Stimulated activated CD8-positive, alpha-beta memory T cell treated with anti-CD3 and anti-CD28 coated beads, Interleukin-4, amount 100 ng/mL, for 24 hours (primary cell): ENCODE data around the gene INPP5K.

ENCODE experiments used
- DNase-seq: peaks from one replicate; pipeline ENCODE4 v3.0.0-alpha.2; 2020; ENCODE audit warnings: low read depth

Gene INPP5K

DNA sequence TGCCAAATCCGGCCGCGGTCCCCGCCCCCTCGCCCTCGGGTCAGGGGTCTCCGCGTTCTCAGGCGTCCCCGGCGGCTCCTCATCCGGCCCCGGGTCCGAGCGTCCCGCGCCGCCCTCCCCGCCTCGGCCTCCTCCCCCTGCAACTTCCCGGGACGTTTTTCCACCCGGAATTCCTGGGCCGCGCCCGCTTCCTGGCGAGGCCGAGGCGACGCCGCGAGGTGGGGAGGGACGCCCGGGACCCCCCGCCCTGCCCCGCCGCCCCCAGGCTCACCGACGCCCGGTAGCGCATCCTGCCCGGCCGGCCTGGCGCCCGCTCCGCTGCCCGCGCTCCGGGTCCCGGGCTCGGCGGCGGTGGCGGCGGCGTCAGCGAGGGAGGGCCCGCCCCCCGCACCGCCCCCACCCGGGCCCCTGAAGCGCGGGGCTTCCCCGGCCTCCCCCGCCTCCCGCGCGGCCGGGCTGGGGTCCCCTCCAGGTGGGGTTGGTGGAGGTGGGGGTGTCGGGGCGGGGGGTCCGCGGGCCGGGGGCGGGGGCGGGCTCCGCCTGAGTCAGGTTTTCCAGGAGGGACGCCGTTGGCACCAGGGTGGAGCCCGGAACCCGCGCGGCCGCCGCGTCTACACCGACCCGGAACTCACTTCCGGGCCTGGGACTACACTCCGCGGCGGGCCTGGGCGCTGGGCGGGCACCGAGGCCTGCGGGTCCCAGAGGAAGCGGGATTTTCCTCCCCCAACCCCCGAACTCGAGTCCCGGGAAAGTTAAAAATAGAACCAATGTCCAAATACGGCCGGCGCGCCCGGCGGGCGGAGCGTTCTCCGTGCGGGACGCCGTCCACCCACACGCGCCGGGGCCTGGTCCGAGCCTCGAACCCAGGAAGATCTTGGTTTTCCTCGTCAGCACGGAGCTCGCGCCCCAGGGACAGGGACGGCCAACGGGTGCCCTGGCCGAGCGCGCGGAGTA is 30.7 kb downstream of the INPP5K start:
- DNase-seq: no peak

DNA sequence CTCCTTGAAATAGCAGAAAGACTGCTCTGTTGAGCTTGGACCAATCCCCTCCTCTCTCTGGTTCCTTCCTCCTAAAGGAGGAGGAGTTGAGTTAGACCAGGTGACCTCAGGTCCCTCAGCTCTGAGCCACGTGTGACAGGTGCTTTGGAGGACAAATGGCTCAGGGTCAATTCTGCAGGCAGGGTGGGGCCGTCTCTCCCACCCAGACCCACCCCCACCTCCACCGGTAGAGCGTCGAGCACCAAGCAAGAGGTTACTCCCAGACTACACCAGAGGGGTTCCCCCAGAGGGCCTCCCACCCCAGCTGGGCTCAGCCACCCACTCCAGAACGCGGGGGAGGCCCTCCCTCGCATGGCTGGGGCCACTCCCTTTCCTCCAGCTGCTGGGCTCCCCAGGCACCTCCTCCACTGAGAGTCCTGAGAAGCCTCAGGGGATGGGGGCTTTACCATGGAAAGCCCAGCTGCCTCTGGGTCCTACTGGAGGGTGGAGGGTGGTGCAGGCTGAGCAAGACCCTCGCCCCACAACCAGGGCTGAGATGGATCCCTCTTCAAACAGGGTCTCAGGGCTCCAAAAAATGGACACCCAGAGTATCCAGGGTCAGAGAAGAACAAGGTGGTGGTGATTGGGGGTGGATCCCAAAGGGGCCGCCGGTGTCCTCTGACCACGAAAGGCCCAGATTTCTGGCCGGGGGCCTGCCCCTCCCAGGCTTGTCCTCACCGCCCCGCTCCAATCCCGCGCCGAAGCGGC is 31.6 kb downstream of the INPP5K start:
- no peak for DNase-seq

- no peak for DNase-seq
These were observed 32.3 kb downstream of the INPP5K start for GRCh38 chr17:1484060-1484535.

GRCh38 chr17:1482680-1483079 is 33.7 kb downstream of the INPP5K start:
- no peak for DNase-seq

GRCh38 chr17:1481736-1482135 is 34.7 kb downstream of the INPP5K start:
- DNase-seq: no peak

DNA sequence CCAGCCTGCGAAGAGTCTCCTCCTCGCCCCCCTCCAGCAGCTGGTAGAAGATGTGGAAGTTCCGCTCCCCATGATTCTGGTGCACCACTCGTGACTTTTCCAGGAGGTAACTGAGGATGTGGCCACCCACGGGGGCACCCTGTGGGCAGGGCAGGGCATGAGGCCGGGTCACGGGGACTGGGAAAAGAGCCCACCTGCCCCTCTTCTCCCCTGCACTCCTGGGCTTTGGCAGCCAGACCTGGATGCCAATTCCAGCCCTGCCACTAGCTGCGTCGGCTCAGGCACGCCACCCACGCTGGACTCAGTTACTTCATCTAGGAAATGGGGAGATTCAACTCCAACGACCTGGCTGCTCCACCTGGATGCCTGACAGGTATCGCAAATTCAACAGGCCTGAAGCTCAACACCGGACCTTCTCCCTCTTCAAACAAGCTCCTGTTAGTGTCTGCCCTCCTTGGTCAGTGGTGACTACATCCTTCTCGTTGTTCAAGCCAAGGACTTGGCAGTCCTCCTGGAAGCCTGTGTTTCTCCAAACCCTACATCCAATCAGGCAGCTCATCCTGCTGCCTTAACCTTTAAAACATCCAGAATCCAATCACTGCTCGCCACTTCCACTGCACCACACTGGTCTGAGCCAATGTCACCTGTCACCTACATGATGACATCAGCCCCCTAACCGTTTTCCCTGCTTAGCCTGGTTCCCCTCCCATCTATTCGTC is 35.5 kb downstream of the INPP5K start:
- DNase-seq: no peak

DNA sequence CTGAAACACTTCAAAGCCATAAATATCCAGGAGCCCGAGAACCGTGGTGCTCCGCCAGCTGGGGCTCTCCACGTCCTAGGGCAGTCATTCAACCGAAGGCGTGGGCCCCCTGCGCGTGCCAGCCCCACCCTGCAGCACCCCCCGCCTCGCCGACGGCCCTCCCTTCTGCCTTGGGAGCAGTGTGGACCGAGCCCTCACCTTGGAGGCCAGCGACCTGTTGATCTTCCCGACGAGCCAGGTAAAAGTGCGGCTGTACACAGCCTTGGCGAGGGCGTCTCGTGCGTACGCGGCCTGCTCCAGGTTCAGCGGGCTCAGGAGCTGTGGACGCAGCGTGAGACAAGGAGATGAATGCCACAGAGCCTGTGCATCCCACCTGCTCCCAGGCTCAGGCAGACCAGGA is 38.0 kb downstream of the INPP5K start:
- no peak for DNase-seq

DNA sequence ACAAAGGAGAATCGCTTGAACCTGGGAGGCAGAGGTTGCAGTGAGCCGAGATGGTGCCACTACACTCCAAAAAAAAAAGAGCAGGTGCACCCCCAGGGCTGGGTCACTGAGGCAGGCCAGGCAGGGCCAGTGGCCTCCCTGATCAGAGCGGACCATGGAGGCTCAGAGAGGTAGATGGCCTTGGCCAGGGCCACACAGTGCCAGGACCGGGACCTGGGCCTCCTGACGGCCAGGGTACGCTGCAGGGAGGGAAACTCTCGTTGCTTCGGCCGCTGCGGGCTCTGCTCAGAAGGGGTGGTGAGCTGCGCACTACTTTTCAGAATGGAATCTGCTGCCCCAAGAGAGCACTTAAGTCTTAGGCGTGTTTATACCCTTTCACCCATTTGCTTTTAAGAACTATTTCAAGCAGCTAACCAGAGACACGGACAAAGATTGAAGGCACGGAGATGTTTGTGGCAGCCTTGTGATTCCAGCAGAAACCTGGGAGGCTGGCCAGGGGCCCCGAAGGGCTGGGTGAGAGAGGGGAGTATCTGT is 41.0 kb downstream of the INPP5K start:
- DNase-seq: no peak

- no peak for DNase-seq
These were observed 41.8 kb downstream of the INPP5K start for GRCh38 chr17:1474402-1475189.

- DNase-seq: no peak
These were observed 42.6 kb downstream of the INPP5K start for GRCh38 chr17:1473841-1474240.

DNA sequence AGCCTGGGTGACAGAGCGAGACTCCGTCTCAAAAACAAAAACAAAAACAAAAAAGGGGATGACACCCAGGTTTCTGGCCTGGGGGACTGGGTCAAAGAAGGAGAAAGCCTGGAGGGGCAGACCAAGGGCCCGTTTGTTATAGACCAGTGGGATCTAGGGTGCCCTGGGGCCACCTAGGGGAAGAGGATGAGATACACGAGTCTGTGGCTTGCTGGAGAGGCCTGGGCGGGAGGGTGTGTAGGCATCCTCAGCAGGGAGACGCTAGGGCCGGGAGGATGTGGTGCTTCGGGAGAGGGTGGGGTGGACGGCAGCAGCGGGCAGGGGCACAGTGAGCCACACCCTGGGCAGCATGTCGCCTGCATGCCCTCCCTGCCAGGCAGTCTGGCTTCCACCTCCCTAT is 43.2 kb downstream of the INPP5K start:
- no peak for DNase-seq

DNA sequence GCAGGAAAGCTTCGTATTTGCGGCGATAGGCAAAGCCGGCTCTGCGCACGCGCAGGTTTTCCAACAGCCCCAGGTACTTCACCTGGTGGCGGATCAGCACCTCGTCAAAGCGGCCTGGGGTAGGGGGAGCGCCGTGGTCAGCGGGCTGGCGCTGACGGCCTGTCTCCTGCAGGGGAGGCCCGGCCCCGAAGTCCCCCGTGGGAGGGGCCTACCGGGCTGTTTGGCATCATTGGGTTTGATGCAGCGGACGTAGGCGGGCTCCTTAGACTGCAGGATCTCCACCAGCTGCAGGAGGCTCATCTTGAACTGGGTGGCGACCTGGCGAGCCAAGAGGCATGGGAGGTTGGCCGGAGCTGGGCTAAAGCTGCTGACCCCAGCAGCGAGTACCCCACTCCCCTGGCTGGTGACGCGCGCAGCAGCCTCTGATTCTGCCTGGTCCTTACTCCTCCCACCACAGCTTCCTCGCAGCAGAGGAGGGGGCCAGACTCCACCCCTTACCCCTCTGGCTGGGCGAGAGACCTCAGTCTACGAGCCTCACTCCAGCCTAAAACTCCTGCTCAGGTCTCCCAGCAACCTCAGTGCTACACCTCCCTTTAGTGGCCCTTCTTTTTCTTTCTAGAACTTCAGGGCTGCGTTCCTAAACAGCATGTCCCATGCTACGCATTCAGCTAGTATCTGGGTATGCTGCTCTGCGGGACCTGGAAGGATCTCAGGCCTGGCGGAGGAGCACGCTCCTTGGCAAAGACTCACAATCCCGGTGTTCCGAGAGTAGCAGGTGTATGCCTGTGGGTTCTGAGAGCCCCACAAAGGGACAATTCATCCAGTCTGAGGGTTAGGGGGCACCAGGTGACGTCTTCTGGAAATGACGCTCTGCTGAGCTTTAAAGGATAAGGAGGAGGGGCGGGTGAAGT is 44.2 kb downstream of the INPP5K start:
- DNase-seq: no peak

GRCh38 chr17:1471490-1471889 is 44.9 kb downstream of the INPP5K start:
- DNase-seq: no peak

DNA sequence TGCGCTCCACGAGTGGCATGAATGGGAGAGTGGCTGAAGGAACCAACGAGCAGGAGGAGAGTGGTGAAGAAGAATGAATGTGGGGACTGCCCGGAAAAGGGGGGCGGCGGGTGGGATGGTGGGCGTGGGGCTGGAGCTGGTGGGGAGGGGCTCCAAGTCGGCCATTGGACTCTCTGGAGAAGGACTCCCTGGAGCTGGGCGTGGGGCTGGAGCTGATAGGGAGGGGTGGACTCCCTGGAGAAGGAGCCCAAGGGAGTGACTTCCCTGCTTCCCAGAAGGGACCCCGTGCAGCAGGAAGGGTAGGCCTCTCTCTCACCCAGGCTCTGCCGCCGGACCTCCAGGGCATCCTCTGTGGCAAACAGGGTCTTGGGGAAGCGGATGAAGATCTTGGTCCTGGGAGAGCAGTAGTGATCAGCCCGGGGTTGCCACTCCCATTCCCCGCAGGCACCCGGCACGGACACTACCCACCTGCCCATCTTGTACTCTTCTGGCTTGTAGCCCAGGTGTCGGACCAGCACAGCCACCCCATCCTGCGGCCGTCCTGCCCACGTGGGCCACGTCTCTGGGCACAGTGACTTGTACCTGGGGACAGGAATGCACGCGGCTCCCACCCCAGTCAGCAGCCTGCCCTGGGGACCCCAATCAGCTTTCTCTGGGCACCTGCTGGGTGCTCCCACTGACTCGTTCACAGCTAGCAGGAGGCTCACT is 45.5 kb downstream of the INPP5K start:
- DNase-seq: no peak

- DNase-seq: no peak
These were observed 46.2 kb downstream of the INPP5K start for GRCh38 chr17:1470071-1470754.

- DNase-seq: no peak
These were observed 47.1 kb downstream of the INPP5K start for GRCh38 chr17:1469231-1469852.

DNA sequence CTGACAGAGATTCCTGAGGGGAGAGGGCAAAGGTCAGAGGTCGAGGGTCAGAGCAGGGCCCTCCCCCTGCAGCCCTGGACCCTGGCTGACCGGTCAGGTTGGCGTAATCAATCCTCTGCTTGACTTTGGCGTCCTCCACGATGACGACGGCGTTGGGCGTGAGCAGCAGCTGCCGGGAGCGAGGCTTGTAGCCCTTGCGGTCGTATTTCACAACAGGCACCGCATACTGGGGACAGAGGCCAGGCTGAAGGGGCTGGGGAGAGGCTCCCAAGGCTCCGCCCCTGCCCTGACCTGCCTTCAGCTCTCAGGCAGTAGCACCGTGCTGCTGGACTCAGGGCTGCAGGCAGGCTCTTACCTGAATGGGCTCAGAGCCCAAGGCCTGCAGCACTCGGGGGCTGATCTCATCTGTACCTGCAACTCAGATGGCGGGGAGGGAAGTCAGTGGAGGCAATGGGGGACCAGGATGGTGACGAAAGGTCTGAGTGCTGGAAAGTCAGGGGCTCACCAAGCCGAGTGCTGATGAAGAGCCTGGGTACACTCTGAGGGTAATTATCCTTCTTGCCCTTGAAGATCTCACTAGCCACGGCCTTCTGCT is 48.4 kb downstream of the INPP5K start:
- DNase-seq: no peak

- DNase-seq: no peak
These were observed 49.2 kb downstream of the INPP5K start for GRCh38 chr17:1467258-1467657.
